Esophagus (tissue), 2 donors: ENCODE measurements around the gene HOXB1. TPM values are rescaled to one million over a fixed set of nuclear protein-coding genes. Genes with fewer than 3 reads are reported as not detected.

ENCODE experiments used
- H3K27ac ChIP-seq, 2 donors: one replicate each; pipeline ENCODE4 v1.5.1; 2013; ENCODE audit warnings: low read depth in 2 of 2, mild to moderate bottlenecking in 2 of 2, inconsistent platforms in 1 of 2, low read length in 1 of 2, moderate library complexity in 1 of 2
- H3K27me3 ChIP-seq, 2 donors: one replicate each; pipeline ENCODE4 v1.6.1; 2013; ENCODE audit warnings: low read length in 2 of 2, control low read depth in 1 of 2, mild to moderate bottlenecking in 1 of 2; ENCODE audit not compliant: insufficient read depth in 2 of 2, control insufficient read depth in 1 of 2
- H3K36me3 ChIP-seq, 2 donors: one replicate each; pipeline ENCODE4 v1.6.1; 2013; ENCODE audit warnings: low read length in 1 of 2; ENCODE audit not compliant: control insufficient read depth in 2 of 2, insufficient read depth in 2 of 2
- H3K4me1 ChIP-seq, 2 donors: one replicate each; pipeline ENCODE4 v1.6.1; 2013; ENCODE audit warnings: low read length in 1 of 2; ENCODE audit not compliant: control insufficient read depth in 2 of 2, insufficient read depth in 2 of 2
- H3K4me3 ChIP-seq, 2 donors: one replicate each; pipeline ENCODE4 v1.5.1; 2013; ENCODE audit warnings: low read length in 2 of 2, mild to moderate bottlenecking in 2 of 2, low read depth in 1 of 2, moderate library complexity in 1 of 2
- H3K9me3 ChIP-seq, 2 donors: one replicate each; pipeline ENCODE4 v1.6.1; 2013; ENCODE audit warnings: mild to moderate bottlenecking in 2 of 2, low read depth in 1 of 2, low read length in 1 of 2, moderate library complexity in 1 of 2; ENCODE audit not compliant: control insufficient read depth in 2 of 2, insufficient read depth in 1 of 2
- WGBS, 2 donors: extraction: QIAGEN DNeasy Blood & Tissue Kit; methylation state at CpG; one replicate each; pipeline ENCODE4 v1.1.7; 2013; 5-methylcytosine and 5-hydroxymethylcytosine counted together
- polyA plus RNA-seq, 2 donors: library from polyadenylated mRNA; stranded (reverse); fragments of 200-250 nt; gene quantifications; one replicate each; pipeline ENCODE4 v1.2.3, GENCODE V29; 2013
- donor health status: healthy with polysubstance abuse.
- donor health status: Bipolar disorder and iron deficiency.

The HOXB1 gene
- polyA plus RNA-seq, 2 donors, result 0.29 to 1.0 TPM

DNA sequence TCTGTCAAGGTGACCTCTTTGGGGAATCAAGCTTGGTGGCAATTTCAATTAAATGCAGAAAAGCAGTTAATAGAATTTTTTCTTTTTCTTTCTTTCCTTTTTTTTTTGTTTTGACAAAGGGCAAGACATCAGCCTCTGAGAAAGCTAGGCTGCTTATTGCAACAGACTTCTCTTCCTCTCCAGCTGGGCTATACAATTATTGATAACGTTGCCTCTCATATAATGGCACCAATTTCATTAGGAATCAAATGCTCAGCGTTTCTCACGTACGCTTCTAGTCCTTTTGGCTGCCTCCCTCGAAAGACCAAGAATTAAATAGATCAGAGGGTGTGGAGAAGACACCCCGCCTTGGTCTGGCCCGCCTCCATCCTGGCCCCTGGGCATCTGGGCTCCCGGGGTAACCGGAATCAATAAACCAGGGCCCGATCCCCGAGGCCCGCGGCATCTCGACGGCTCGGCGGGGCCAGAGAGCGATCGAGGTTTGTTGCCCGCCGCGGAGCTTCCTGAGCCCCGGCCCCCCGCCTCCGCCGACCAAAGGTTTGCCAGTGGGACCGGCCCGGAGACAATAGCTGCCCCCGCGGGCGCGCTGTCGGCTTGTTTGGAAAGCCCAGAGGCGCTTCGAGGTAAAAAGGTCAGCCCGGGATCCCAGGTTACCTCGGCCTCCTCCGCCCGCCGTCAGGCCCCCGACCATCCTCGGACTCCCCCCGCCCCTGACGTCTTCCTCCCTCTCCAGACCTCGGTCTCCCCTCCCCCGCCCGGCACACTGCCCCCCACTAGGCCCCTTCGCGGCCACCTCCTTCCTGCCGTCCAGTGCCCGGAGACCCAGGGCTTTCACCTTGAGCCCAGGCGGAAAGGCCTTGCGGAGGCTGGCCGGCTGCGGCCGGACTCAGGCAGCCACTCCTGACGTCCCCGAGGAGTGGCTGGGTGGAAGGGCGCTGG, 3.9 kb downstream of the HOXB1 start:
- Histone ChIP-seq H3K9me3 (no peaks in the 10 kb centered on the region), H3K27me3 (no peaks in the 10 kb centered on the region), H3K27ac (no peak overlapping the region), H3K36me3 (no peaks in the 10 kb centered on the region), H3K4me3 (no peak overlapping the region), H3K4me1 (peaks cover 4 to 7% of the 10 kb centered on the region in 2 donors)
- WGBS, 2 donors, result 26 to 34% methylated on average over 58 to 59 of the region's 59 CpGs

GRCh38 chr17:48523010-48523409, 7.8 kb downstream of the HOXB1 start:
- 71 to 72% methylated on average over 6 of the region's 6 CpGs for whole genome bisulfite sequencing, 2 donors
- Histone ChIP-seq H3K36me3 (no peaks in the 10 kb centered on the region), H3K27ac (no peak overlapping the region), H3K27me3 (no peaks in the 10 kb centered on the region), H3K9me3 (no peaks in the 10 kb centered on the region), H3K4me3 (no peak overlapping the region), H3K4me1 (peaks cover 4 to 6% of the 10 kb centered on the region in 2 donors)

DNA sequence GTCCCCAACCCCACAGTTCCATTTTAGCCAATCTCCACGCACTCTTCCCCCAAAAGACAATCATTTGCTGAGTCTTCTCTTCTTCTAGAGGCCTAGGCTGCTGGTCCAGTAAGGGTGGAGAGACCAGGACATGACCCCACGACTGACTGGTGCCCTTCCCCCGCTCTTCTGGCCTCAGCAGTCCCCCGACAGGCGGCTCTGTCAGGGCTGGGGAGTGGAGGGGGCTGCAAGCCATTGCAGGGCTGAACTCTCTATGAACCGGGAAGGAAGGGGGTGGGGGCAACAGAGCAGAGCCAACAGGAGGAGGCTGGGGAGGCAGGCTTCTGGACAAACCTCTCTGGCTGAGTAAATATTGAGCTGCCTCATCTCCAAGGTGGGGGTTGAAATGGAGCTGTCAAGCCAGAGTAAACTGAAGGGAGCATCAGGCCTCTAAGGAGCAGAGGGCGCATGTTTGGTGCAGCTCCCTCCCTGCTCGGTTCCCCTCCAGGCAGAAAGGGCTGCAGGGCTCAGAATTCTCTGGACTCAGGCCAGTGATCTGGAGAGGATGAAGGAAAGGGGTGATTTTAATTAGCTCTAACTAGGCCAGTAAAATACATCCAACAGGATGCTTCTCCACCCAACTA, 8.7 kb downstream of the HOXB1 start:
- Histone ChIP-seq H3K9me3 (no peaks in the 10 kb centered on the region), H3K36me3 (no peaks in the 10 kb centered on the region), H3K27ac (no peak overlapping the region), H3K27me3 (no peaks in the 10 kb centered on the region), H3K4me3 (no peak overlapping the region), H3K4me1 (peaks cover 4% of the 10 kb centered on the region in 2 donors)
- 32 to 51% methylated on average over 8 of the region's 8 CpGs for WGBS, 2 donors

DNA sequence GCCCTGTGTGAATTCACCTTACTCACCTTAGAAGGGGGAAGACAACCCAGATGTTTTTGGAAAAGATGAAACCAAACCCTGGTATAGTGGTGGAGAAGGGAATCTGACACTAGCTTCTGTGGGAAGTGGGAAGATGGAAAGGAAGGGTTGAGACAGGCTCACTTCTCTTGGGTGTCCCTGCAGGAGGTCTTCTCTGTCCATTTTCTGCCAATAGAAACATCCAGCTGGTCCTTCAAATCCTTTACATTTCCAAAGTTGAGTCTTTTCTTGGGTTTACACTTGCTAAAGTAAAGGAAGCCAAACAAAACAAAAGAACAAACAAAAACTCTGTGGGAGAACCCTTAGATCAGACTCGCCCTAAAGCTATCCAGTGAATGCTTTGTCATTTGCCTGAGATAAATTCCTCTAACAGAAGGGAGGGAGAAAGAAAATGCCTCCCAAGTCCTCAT, 10.2 kb downstream of the HOXB1 start:
- Histone ChIP-seq H3K9me3 (no peaks in the 10 kb centered on the region), H3K4me3 (no peak overlapping the region), H3K36me3 (no peaks in the 10 kb centered on the region), H3K27me3 (no peaks in the 10 kb centered on the region), H3K4me1 (peaks cover 4% of the 10 kb centered on the region in 2 donors), H3K27ac (no peak overlapping the region)
- 71 to 72% methylated on average over 1 of the region's 1 CpG for WGBS, 2 donors

DNA sequence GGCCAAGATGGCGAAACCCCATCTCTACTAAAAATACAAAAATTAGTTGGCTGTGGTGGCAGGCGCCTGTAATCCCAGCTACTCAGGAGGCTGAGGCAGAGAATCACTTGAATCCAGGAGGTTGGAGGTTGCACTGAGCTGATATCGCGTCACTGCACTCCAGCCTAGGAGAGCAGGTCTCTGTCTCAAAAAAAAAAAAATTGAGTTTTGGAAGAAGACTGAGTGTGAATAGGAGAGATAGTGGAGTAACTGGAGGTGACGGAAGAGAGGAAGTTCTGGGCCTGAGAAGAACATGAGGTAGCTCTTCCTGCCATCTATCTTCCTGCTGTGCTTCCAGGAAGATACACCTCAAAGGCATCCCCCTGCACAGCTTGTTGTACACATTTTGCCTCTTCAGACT, 11.4 kb downstream of the HOXB1 start:
- Histone ChIP-seq H3K36me3 (no peaks in the 10 kb centered on the region), H3K27ac (no peak overlapping the region), H3K9me3 (no peaks in the 10 kb centered on the region), H3K4me1 (peaks cover 4% of the 10 kb centered on the region in 2 donors), H3K27me3 (no peaks in the 10 kb centered on the region), H3K4me3 (no peak overlapping the region)
- 78 to 83% methylated on average over 5 of the region's 5 CpGs for WGBS, 2 donors

GRCh38 chr17:48517478-48517877, 13.3 kb downstream of the HOXB1 start:
- no peaks in the 10 kb centered on the region for H3K27me3 ChIP-seq
- H3K27ac ChIP-seq, result no peak overlapping the region
- no peak overlapping the region for H3K4me3 ChIP-seq
- no peaks in the 10 kb centered on the region for H3K9me3 ChIP-seq
- WGBS, 2 donors, result 36 to 38% methylated on average over 3 of the region's 3 CpGs
- peaks cover 4% of the 10 kb centered on the region in 2 donors for H3K4me1 ChIP-seq
- no peaks in the 10 kb centered on the region for H3K36me3 ChIP-seq

DNA sequence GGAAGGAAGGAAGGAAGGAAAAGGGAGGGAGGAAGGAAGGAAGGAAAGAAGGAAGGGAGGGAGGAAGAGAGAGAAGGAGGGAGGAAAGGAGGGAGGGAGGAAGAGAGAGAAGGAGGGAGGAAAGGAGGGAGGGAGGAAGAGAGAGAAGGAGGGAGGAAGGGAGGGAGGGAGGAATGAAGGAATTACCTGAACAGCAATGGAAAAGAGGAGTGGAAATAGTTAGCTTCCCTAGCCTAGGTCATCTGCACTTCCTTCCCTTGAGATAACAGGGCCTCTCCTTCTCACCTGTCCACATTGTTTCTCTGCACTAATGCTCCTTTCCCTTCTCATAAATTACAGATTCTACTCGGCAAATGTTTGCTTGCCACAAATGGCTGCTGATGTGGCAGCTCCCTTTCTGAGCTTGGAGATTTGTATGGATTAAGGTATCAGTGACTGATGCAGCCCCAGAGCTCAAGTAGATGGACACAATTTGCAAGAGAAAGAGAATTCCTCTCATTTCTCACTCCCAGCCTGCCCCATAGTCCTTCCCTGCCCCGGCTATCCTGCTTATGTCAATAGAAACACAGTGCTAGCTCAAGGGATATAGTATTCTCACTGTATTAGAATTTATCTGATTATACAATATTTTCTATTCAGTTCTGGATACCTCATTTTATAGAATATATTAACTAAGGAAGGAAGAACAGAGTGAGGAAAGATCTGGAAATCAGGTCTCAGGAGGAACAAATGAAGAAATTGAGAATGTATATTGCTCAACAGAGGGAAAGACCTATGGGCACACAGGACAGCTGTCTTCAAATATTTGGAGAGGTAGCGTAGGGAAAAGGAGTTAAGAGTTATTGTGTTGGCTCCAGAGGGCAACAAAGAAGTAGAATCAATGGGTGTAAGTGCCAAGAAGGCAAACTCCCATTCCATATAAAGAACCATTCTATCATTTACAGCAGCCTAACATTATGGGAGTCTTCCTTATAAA, 14.6 kb downstream of the HOXB1 start:
- Histone ChIP-seq H3K9me3 (no peaks in the 10 kb centered on the region), H3K4me3 (no peak overlapping the region), H3K27me3 (no peaks in the 10 kb centered on the region), H3K27ac (no peak overlapping the region), H3K36me3 (no peaks in the 10 kb centered on the region), H3K4me1 (no peaks in the 10 kb centered on the region)
- WGBS, 2 donors, result 63 to 81% methylated on average over 3 of the region's 3 CpGs

DNA sequence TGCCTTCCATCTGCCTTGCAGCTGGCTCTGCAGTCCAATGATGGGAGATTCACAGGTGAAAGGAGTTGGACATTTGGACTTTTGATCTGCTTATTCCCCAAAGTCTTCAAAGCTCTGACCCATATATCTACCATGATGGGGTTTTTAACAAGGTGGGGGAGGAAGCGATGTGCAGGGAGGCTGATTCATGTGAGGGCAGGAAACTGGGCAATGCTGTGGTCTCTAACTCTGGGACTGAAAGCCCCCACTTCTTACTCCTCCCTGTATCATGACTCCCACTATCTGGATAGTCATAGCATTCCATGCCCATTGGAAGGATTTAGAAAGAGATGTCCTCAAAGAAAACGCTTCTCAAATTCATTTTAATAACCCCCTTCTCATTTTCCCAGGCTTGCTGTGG, 16.3 kb downstream of the HOXB1 start:
- Histone ChIP-seq H3K9me3 (no peaks in the 10 kb centered on the region), H3K27ac (no peak overlapping the region), H3K4me1 (no peaks in the 10 kb centered on the region), H3K4me3 (no peak overlapping the region), H3K36me3 (no peaks in the 10 kb centered on the region), H3K27me3 (no peaks in the 10 kb centered on the region)
- 84% methylated on average over 2 of the region's 2 CpGs for WGBS, 2 donors
